Endodermal cell (in vitro differentiated cells): ENCODE measurements around the gene FGF12. TPM values are rescaled to one million over a fixed set of nuclear protein-coding genes. Genes with fewer than 3 reads are reported as not detected.

ENCODE experiments used
- DNase-seq: peaks from one replicate; pipeline ENCODE4 v3.0.0-alpha.2; 2017
- H3K27ac ChIP-seq: 2 replicates; pipeline ENCODE4 v1.5.1; 2013; ENCODE audit warnings: mild to moderate bottlenecking, low read depth, low read length, moderate library complexity
- H3K27me3 ChIP-seq: 2 replicates; pipeline ENCODE4 v1.6.1; 2013; ENCODE audit warnings: mild to moderate bottlenecking, low read length, moderate library complexity; ENCODE audit not compliant: insufficient read depth, control insufficient read depth, poor library complexity, severe bottlenecking
- H3K36me3 ChIP-seq: 2 replicates; pipeline ENCODE4 v1.7.0; 2013; ENCODE audit warnings: mild to moderate bottlenecking, low read length, moderate library complexity; ENCODE audit not compliant: control insufficient read depth, insufficient read depth
- H3K4me1 ChIP-seq: one replicate; pipeline ENCODE4 v1.7.0; 2013; ENCODE audit warnings: low read length; ENCODE audit not compliant: control insufficient read depth, insufficient read depth
- H3K4me3 ChIP-seq: 2 replicates; pipeline ENCODE4 v1.5.1; 2013; ENCODE audit warnings: mild to moderate bottlenecking, low read length, moderate library complexity
- H3K9ac ChIP-seq: 2 replicates; pipeline ENCODE4 v1.6.1; 2013; ENCODE audit warnings: mild to moderate bottlenecking, low read length, moderate library complexity; ENCODE audit not compliant: poor library complexity, severe bottlenecking; ENCODE audit errors: extremely low read depth
- H3K9me3 ChIP-seq: 2 replicates; pipeline ENCODE4 v1.6.1; 2013; ENCODE audit warnings: mild to moderate bottlenecking, low read length, moderate library complexity; ENCODE audit not compliant: control insufficient read depth
- H3K27ac Mint-ChIP-seq: 2 replicates; pipeline ENCODE4 v1.8.0; 2020; ENCODE audit warnings: mixed read lengths
- H3K27me3 Mint-ChIP-seq: 2 replicates; pipeline ENCODE4 v1.8.0; 2021; ENCODE audit warnings: mild to moderate bottlenecking, mixed read lengths; ENCODE audit not compliant: insufficient read depth
- H3K36me3 Mint-ChIP-seq: 2 replicates; pipeline ENCODE4 v1.8.0; 2020; ENCODE audit warnings: low read depth, mixed read lengths
- H3K4me1 Mint-ChIP-seq: 2 replicates; pipeline ENCODE4 v1.8.0; 2020; ENCODE audit warnings: mixed read lengths
- H3K4me3 Mint-ChIP-seq: 2 replicates; pipeline ENCODE4 v1.8.0; 2020; ENCODE audit warnings: mild to moderate bottlenecking, moderate library complexity, mixed read lengths
- H3K9me3 Mint-ChIP-seq: 2 replicates; pipeline ENCODE4 v1.8.0; 2020; ENCODE audit warnings: mild to moderate bottlenecking, mixed read lengths
- WGBS, 2 experiments: methylation state at CpG; one replicate each; pipeline versions ENCODE4 v1.1.5 to v1.1.7; 2013; ENCODE audit warnings: missing lambda C conversion rate in 2 of 2, mixed read lengths in 1 of 2; ENCODE audit not compliant: insufficient coverage in 1 of 2, insufficient read length in 1 of 2; 5-methylcytosine and 5-hydroxymethylcytosine counted together
- total RNA-seq, 2 donors: library from RNA; stranded (reverse); fragmentation: NEBNext Ultra II Directional in 1 of 2; extraction: Animal tissue kit (Norgen Biotek cat#: 25700) in 1 of 2; gene quantifications; 2 replicates in 1 of 2; 3 replicates in 1 of 2; pipeline ENCODE4 v1.2.1, GENCODE V29; 2021
- TF ChIP-seq, protein P1 (sequence below): fragments of 200-600 bp; sonication (generic); conservative IDR thresholded peaks from 2 replicates; pipeline ENCODE4 v1.5.0; 2021; ENCODE audit warnings: antibody characterized with exemption, mild to moderate bottlenecking

The FGF12 gene
- total RNA-seq, 2 donors from 2014 or later: 22.9 to 25.2 TPM

DNA sequence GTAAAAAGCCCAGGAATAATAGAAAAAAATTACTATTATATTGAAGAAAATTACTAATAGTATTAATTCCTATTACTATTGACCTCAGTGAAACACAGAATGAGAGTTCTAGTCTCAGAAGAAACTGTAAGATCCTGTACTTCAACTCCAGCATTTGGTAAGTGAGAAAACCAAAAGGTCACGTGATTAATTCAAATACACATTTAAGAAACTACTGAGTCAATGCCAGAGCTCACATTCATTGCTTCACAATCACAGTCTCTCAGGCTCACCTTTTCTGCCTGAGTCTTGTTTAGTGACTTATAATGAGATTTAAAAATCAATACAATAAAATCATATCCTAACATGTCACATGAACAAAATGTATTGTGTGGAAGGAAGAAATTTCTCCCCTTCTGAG lies 556.1 kb downstream of the FGF12 start:
- no peak overlapping the region for H3K27ac ChIP-seq
- no peaks in the 10 kb centered on the region for H3K36me3 ChIP-seq
- no peak overlapping the region for H3K27ac Mint-ChIP-seq
- H3K9ac ChIP-seq: no peak overlapping the region
- peaks cover 6% of the 10 kb centered on the region for H3K4me1 Mint-ChIP-seq
- H3K4me3 Mint-ChIP-seq: no peak overlapping the region
- H3K36me3 Mint-ChIP-seq: peaks cover 8% of the 10 kb centered on the region
- H3K4me1 ChIP-seq: no peaks in the 10 kb centered on the region
- TF ChIP-seq, protein P1, sequence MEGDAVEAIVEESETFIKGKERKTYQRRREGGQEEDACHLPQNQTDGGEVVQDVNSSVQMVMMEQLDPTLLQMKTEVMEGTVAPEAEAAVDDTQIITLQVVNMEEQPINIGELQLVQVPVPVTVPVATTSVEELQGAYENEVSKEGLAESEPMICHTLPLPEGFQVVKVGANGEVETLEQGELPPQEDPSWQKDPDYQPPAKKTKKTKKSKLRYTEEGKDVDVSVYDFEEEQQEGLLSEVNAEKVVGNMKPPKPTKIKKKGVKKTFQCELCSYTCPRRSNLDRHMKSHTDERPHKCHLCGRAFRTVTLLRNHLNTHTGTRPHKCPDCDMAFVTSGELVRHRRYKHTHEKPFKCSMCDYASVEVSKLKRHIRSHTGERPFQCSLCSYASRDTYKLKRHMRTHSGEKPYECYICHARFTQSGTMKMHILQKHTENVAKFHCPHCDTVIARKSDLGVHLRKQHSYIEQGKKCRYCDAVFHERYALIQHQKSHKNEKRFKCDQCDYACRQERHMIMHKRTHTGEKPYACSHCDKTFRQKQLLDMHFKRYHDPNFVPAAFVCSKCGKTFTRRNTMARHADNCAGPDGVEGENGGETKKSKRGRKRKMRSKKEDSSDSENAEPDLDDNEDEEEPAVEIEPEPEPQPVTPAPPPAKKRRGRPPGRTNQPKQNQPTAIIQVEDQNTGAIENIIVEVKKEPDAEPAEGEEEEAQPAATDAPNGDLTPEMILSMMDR: no peak
- no peaks in the 10 kb centered on the region for H3K9me3 ChIP-seq
- H3K27me3 Mint-ChIP-seq: no peaks in the 10 kb centered on the region
- no peaks in the 10 kb centered on the region for H3K9me3 Mint-ChIP-seq
- H3K4me3 ChIP-seq: no peak overlapping the region
- no peak for DNase-seq
- no peaks in the 10 kb centered on the region for H3K27me3 ChIP-seq
- WGBS, 2 experiments: 100% methylated on average over 1 of the region's 1 CpG; no CpG with 5 or more reads in 1 of the 2 experiments

DNA sequence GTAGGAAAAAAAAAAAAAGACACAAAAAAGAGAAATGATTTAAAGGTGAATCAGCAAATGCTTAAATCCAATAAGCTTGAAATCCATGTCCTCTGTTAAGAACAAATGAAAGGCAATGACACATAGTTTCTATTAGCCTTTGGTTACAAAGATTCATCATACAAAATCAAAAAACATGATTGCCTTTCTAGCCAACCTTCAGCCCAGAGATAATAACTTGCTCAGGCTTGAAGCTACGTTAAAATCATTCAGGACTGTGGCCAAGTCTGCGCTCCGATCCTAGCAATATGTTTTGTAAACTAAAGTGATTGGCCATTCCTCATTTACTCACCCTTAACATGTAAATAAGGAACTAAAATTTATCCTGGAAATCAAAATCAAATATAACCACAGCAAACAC lies 556.7 kb downstream of the FGF12 start:
- no peak for DNase-seq
- Mint-ChIP-seq H3K9me3 (no peaks in the 10 kb centered on the region), H3K27me3 (no peaks in the 10 kb centered on the region), H3K27ac (peak overlapping the region; percentile 2), H3K36me3 (peaks cover 8% of the 10 kb centered on the region), H3K4me3 (no peak overlapping the region), H3K4me1 (peaks cover 6% of the 10 kb centered on the region)
- 94% methylated on average over 3 of the region's 3 CpGs; no CpG with 5 or more reads in 1 of the 2 experiments for WGBS, 2 experiments
- no peaks in the 10 kb centered on the region for H3K4me1 ChIP-seq
- H3K9ac ChIP-seq: no peak overlapping the region
- H3K36me3 ChIP-seq: no peaks in the 10 kb centered on the region
- H3K4me3 ChIP-seq: no peak overlapping the region
- no peak overlapping the region for H3K27ac ChIP-seq
- TF ChIP-seq, protein P1: no peak
- H3K27me3 ChIP-seq: no peaks in the 10 kb centered on the region
- H3K9me3 ChIP-seq: no peaks in the 10 kb centered on the region

DNA sequence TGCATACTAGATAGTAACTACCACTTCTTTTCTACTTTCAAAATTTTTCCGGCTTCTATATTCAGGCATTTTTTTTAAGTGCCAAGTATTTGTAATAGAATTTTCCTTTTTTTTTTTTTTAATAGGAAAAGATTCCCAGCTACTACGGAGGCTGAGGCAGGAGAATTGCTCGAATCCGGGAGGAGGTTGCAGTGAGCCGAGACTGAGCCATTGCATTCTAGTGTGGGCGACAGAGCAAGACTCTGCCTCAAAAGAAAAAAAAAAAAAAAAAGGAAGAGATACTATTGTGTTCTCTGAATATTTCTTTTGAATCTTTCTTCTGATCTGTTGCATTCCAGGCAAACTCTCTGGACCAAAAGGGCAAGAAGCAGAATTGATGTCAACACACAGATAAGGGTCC lies 557.3 kb downstream of the FGF12 start:
- TF ChIP-seq, protein P1: no peak
- H3K9me3 Mint-ChIP-seq: no peaks in the 10 kb centered on the region
- no peak overlapping the region for H3K4me3 ChIP-seq
- H3K4me1 ChIP-seq: no peaks in the 10 kb centered on the region
- no peaks in the 10 kb centered on the region for H3K36me3 ChIP-seq
- DNase-seq: no peak
- H3K27ac ChIP-seq: no peak overlapping the region
- peaks cover 6% of the 10 kb centered on the region for H3K4me1 Mint-ChIP-seq
- H3K27me3 ChIP-seq: no peaks in the 10 kb centered on the region
- H3K36me3 Mint-ChIP-seq: peaks cover 8% of the 10 kb centered on the region
- no peak overlapping the region for H3K4me3 Mint-ChIP-seq
- no peaks in the 10 kb centered on the region for H3K27me3 Mint-ChIP-seq
- H3K27ac Mint-ChIP-seq: peak overlapping the region; percentile 2
- no peak overlapping the region for H3K9ac ChIP-seq
- no peaks in the 10 kb centered on the region for H3K9me3 ChIP-seq
- 88 to 90% methylated on average over 2 to 6 of the region's 6 CpGs for WGBS, 2 experiments
